Left ventricle myocardium inferior (tissue), 1 donor: ENCODE data around the gene UBE2E2. TPM values are rescaled to one million over a fixed set of nuclear protein-coding genes. Genes with fewer than 3 reads are reported as not detected.

Experiments used
- DNase-seq: peaks from one replicate; pipeline ENCODE4 v3.0.0-alpha.2; 2020
- H3K27ac ChIP-seq: fragments of 200-600 bp; replicated peaks from 2 replicates; pipeline ENCODE4 v1.8.0; 2021
- H3K27me3 ChIP-seq: fragments of 200-600 bp; 2 replicates; pipeline ENCODE4 v1.8.0; 2021; ENCODE audit warnings: low read depth
- H3K36me3 ChIP-seq: fragments of 200-600 bp; 2 replicates; pipeline ENCODE4 v1.8.0; 2021
- H3K4me1 ChIP-seq: fragments of 200-600 bp; 2 replicates; pipeline ENCODE4 v1.8.0; 2021
- H3K4me3 ChIP-seq: fragments of 200-600 bp; 2 replicates; pipeline ENCODE4 v1.8.0; 2021; ENCODE audit warnings: mild to moderate bottlenecking, moderate library complexity
- H3K9me3 ChIP-seq: fragments of 200-600 bp; replicated peaks from 2 replicates; pipeline ENCODE4 v1.8.0; 2021
- intact Hi-C: fragments of 100-400 bp; cut with micrococcal nuclease; formaldehyde crosslinking; loops from one replicate; pipeline ENCODE4 v1.11.0; 2022
- total RNA-seq: library from RNA; stranded (reverse); fragmentation: NEBNext Ultra II Directional; extraction: Animal tissue kit (Norgen Biotek cat#: 25700); gene quantifications from one replicate; pipeline ENCODE4 v1.2.1, GENCODE V29; 2021
- TF ChIP-seq, protein P1 (sequence below): fragments of 200-600 bp; IDR thresholded peaks from 2 replicates; pipeline ENCODE4 v1.8.0; 2021; ENCODE audit warnings: antibody characterized with exemption, mild to moderate bottlenecking, borderline replicate concordance
- donor health status: DM: no; HTN: yes; CAD: no; lungs with severe emphysema.

UBE2E2 gene
- total RNA-seq, 1 donor from 2014 or later, result 47.2 TPM

DNA sequence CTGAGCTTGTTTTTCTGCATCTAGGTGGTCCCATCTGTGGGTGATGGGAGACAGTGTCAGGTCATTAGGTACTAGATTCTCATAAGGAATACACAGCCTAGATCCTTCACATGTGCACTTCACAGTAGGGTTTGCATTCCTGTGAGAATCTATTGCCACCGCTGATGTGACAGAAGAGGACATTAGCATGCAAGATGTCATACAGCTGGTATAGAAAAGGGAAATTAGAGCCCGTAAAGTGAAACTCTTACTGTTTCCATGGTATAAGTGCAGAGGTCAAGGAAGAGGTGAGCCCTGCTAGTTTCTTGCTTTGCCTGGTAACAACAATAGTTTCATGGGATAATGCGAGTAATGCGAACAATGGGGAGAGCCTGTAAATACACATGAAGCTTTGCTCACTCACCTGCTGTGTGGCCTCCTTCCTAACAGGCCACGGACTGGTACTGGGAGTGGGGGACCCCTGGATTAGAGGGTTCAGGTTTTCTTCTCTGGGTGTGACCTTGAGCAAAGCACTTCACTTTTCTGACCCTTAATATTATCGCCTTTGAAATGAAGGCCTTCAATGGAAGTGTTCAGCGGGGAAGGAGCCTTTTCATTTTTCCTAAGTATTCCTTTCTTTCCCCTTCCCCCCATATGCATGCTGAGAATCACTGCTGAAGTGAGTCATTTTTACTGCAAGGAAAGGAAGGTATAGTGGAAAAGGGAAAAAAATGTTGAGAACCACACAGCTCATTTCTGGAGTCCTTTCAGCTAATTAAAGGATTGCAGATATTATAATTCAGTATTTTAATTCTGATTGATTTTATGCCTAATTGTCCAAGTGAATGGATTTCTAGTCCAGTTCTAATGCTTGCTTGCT, 286.4 kb downstream of the UBE2E2 start:
- Histone ChIP-seq H3K9me3 (peaks cover 17% of the 10 kb centered on the region), H3K36me3 (no peaks in the 10 kb centered on the region), H3K27ac (peak overlapping the region; percentile 29), H3K4me1 (peaks cover 51% of the 10 kb centered on the region), H3K4me3 (no peak overlapping the region), H3K27me3 (no peaks in the 10 kb centered on the region)
- no peak for DNase-seq
- intact Hi-C loops, result no loop called here
- TF ChIP-seq, protein P1, sequence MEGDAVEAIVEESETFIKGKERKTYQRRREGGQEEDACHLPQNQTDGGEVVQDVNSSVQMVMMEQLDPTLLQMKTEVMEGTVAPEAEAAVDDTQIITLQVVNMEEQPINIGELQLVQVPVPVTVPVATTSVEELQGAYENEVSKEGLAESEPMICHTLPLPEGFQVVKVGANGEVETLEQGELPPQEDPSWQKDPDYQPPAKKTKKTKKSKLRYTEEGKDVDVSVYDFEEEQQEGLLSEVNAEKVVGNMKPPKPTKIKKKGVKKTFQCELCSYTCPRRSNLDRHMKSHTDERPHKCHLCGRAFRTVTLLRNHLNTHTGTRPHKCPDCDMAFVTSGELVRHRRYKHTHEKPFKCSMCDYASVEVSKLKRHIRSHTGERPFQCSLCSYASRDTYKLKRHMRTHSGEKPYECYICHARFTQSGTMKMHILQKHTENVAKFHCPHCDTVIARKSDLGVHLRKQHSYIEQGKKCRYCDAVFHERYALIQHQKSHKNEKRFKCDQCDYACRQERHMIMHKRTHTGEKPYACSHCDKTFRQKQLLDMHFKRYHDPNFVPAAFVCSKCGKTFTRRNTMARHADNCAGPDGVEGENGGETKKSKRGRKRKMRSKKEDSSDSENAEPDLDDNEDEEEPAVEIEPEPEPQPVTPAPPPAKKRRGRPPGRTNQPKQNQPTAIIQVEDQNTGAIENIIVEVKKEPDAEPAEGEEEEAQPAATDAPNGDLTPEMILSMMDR, result no peak

DNA sequence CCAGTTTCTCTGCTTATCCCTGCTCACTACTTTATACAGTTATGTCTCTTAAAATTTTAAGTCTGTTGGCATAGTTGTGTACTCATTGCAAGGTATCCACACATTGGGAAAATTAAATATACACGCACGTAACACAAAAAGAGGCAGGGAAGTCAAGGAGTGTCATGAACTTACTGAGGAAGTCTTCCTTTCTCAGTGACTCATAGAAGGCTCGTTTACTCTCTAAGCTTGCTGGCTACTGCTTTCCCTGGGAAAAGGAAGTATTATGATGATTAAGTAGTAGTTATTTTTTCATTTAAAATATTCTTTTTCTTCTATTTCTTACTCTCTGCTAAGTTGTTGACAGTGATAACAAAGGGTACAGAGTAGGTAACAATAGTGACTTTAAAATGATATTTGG, 287.3 kb downstream of the UBE2E2 start:
- no peak for DNase-seq
- Histone ChIP-seq H3K36me3 (no peaks in the 10 kb centered on the region), H3K9me3 (peaks cover 17% of the 10 kb centered on the region), H3K27ac (no peak overlapping the region), H3K4me3 (no peak overlapping the region), H3K27me3 (no peaks in the 10 kb centered on the region), H3K4me1 (peaks cover 61% of the 10 kb centered on the region)
- intact Hi-C loops, result no loop called here
- TF ChIP-seq, protein P1, result no peak

DNA sequence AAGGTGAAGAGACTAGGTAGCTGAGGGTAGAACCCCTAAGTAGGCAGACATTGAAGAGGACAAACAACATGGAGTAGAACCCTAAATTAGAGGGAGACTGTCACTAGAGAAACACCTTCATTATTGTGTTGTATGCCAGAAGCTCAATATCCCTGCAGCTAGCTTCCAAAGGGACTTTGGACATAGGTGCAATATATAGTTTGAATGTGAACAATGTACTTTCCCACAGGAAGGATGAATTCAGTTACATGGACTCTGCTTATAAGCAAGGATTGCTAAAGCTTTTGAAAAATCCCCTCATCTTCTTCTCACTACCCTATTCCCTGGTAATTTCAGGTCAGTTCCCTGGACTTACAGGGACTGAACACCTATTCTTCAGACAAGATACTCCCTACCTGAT, 288.9 kb downstream of the UBE2E2 start:
- H3K27ac ChIP-seq, result no peak overlapping the region
- intact Hi-C loops, result no loop called here
- no peak overlapping the region for H3K4me3 ChIP-seq
- H3K36me3 ChIP-seq, result no peaks in the 10 kb centered on the region
- H3K4me1 ChIP-seq, result peaks cover 67% of the 10 kb centered on the region
- TF ChIP-seq, protein P1, result no peak
- no peak for DNase-seq
- H3K9me3 ChIP-seq, result peaks cover 3% of the 10 kb centered on the region
- H3K27me3 ChIP-seq, result no peaks in the 10 kb centered on the region

DNA sequence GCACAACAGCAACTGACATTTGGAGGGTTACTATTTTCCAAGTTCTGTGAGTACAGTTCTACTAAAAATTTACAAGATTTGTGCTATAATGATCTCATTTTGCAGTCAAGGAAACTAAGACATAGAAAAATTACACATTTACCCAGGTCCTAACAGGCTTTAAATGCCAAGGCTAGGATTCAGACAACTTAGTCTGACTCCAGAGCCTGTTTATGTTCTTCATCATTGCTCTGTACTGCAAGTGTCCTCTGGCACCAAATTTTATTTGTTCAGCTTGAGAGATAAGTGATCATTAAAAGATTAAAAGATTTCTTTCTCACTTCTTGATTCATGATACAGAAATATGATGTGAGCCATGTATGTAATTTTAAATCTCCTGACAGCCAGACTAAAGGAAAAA, 290.8 kb downstream of the UBE2E2 start:
- Histone ChIP-seq H3K4me1 (peaks cover 58% of the 10 kb centered on the region), H3K9me3 (no peaks in the 10 kb centered on the region), H3K4me3 (no peak overlapping the region), H3K36me3 (no peaks in the 10 kb centered on the region), H3K27me3 (no peaks in the 10 kb centered on the region), H3K27ac (no peak overlapping the region)
- intact Hi-C loops, result no loop called here
- no peak for DNase-seq
- TF ChIP-seq, protein P1, result no peak

DNA sequence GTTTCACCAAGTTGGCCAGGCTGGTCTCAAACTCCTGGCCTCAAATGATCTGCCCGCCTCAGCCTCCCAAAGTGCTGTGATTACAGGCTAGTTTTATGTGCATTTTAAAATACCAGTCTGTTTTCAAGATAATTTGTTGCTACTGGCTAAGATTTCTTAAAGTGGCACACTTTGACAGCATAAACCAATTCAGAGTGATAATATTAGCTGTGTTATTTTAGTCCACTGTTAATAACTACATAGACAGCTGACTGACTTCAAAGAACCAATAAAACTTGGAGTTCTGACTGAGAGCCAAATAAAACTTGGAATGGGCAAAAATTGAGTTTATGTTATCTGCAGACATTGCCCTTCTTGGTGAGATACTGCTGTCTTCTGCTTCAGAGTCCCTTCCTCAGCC, 291.8 kb downstream of the UBE2E2 start:
- no peaks in the 10 kb centered on the region for H3K9me3 ChIP-seq
- H3K36me3 ChIP-seq, result no peaks in the 10 kb centered on the region
- intact Hi-C loops, result no loop called here
- peaks cover 47% of the 10 kb centered on the region for H3K4me1 ChIP-seq
- no peak overlapping the region for H3K4me3 ChIP-seq
- peak overlapping the region; percentile 69 for H3K27ac ChIP-seq
- TF ChIP-seq, protein P1, result no peak
- no peaks in the 10 kb centered on the region for H3K27me3 ChIP-seq
- no peak for DNase-seq
